TTC549 (cell line): Measurements from ENCODE around the gene GLIS1.

Source experiments
- FAIRE-seq: peaks from 2 replicates; lab custom pipeline; 2012; peaks lifted over from hg19 to GRCh38; lab: Jason Lieb, UNC

Gene GLIS1

DNA sequence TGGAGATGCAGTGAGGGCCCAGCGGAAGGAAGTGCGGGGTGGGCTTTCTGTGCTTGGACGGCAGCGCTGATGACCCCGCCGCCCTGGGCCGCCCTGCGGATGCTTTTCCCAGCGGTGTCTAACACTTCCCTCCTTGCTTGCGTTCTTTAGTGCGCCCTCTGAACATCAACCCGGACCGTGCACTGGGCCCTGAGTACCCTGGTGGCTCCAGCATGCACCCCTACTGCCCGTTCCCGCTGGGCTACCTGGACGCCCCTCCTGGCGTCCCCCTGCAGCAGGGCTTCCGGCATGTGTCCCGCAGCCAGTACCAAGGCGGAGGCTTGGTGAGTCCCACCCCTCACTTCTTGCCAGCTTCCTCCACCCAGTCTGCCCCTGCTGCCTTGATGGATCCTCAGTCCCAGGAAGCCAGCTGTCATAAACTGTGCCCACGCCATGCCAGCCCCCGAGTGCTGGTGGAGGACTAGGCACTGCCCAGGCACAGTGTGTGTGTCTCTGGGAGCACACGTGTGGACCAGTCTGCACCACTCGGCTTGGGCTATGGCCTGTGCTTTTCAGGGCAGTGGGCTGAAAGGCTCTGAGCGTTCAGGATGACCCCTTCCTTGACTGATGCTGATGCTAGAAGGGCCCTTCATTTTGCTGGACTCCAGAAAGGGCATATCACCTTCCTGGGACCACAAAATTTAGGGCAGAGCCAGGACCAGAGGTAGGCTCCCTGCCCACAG, 277.5 kb downstream of the GLIS1 start:
- no peak for FAIRE-seq

DNA sequence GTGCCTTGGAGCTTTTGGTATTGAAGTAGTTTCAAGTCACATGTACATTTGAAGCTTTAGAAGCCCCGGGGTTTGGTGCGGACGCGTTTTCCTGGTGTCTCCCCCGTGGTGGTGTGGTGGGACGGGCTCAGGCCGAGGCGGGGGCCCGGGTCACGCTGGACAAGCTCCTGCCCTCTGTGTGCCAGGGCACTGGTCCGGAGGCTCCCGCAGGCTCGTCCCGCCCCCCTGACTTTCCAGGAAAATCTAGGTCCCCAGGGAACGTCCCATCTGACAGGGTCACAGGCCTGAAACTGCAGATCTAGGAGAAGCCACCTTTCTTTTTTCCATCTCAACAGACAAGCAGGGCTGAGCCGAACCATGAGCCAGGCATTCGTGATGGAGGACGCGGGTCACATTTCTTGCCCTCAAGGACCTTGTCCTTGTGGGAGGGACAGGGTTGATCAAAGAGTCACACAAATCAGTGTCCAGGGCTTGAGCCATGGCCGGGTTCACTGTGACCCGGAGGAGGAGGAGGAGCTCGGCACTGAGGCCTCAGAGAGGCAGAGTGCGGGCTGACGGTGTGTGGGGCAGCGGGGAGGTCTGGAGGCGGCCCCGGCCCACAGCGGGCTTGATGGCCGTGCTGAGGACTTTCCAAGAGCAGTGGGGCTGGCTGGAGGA, 278.2 kb downstream of the GLIS1 start:
- no peak for FAIRE-seq

DNA sequence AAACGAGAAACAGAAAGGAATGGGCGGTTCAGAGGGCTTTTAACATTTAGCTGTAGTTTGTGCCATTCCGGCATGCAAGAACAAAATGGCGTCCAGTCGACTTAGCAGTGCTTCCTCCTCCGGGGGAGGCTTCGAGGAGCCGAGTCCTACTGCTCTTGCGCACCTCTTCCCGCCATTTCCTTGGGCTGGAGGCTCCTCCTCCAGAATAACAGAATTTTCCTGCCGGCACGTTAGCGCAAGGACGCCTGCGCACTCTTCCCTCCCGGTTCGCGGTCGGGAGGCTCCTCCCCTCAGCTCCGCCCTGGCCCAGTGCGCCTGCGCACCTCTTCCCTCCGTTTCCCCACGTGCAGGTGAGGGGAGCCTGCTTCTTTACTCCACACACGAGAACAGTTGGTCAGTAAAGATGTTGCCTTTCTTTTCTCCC, 278.7 kb downstream of the GLIS1 start:
- FAIRE-seq, result no peak

DNA sequence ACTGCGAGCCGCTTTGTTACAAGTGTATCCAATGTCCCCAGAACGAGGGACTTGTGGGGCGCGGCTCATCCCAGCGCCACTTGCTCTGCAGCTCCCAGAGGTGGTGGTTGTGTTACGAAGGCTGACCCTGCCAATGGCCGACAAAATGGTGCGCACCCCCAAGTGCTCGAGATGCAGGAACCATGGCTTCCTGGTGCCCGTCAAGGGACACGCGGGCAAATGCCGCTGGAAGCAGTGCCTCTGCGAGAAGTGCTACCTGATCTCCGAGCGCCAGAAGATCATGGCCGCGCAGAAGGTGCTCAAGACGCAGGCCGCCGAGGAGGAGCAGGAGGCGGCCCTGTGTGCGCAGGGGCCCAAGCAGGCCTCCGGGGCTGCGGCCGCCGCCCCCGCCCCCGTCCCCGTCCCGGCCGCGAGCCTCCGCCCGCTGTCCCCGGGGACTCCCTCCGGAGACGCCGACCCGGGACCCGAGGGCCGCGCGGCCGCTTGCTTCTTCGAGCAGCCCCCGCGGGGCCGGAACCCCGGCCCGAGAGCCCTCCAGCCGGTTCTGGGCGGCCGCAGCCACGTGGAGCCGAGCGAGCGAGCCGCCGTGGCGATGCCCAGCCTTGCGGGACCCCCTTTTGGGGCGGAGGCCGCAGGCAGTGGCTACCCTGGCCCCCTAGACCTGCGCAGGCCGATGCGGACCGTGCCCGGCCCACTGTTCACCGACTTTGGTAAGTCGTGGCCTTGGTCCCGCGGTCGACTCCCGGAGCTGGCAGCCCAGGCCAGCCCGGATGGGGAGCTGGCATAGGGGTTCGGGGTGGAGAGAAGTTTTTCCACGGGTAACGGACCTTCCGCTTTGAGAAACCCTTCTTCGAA, 279.4 kb downstream of the GLIS1 start, which contains the start of gene DMRTB1:
Gene DMRTB1, plus strand, starts transcription at position 79 of the 855 bp plus-strand sequence. Its CDS starts 55 bp downstream, at position 134.
- FAIRE-seq, result no peak

DNA sequence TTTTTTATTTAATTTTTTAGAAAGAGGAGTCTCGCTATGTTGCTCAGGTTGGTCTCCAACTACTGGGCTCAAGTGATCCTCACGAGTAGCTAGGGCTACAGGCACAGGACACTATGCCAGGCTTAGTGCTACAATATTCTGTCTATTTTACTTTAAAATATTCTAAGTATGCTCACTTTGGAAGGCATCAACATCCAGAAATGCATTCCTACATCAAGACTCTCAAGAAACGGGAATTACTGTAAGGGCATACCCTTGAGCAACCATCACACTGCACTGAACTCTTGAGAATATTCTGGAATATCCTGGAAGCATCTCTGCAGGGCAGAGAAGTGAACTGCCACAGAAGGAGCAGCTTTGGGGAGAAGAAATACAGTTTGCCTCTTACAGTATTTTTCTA, 280.3 kb downstream of the GLIS1 start:
- no peak for FAIRE-seq
